Activated T-cell treated with anti-CD3 and anti-CD28 coated beads, Interleukin-2, amount 50 U/mL, for 4 hours (primary cell): Measurements from ENCODE around the gene ACR. TPM values are rescaled to one million over a fixed set of nuclear protein-coding genes. Genes with fewer than 3 reads are reported as not detected.

Experiments
- ATAC-seq, 2 donors: fragments of 200-7000 bp; cut with Tn5 transposase; one replicate each; pipeline ENCODE4 v1.10.0; 2021
- DNase-seq: peaks from one replicate; pipeline ENCODE4 v3.0.0-alpha.2; 2020
- H3K27me3 Mint-ChIP-seq: one replicate; pipeline ENCODE4 v1.8.0; 2021; ENCODE audit warnings: low read depth, mixed read lengths
- H3K36me3 Mint-ChIP-seq: one replicate; pipeline ENCODE4 v1.8.0; 2022; ENCODE audit warnings: mixed read lengths; ENCODE audit not compliant: insufficient read depth
- H3K4me1 Mint-ChIP-seq: one replicate; pipeline ENCODE4 v1.8.0; 2021; ENCODE audit warnings: low read depth, mixed read lengths
- H3K4me3 Mint-ChIP-seq: one replicate; pipeline ENCODE4 v1.8.0; 2021; ENCODE audit warnings: mild to moderate bottlenecking, moderate library complexity, mixed read lengths
- H3K9me3 Mint-ChIP-seq: one replicate; pipeline ENCODE4 v1.8.0; 2021; ENCODE audit warnings: mixed read lengths
- total RNA-seq, 3 donors: library from RNA; stranded (reverse); gene quantifications; one replicate each; pipeline ENCODE4 v1.2.1, GENCODE V29; 2021

Gene ACR
- total RNA-seq, 3 donors from 2014 or later = not detected

GRCh38 chr22:50708996-50709395 lies 29.0 kb upstream of the ACR start:
- Mint-ChIP-seq H3K36me3 (no peaks in the 10 kb centered on the region), H3K4me1 (no peaks in the 10 kb centered on the region), H3K9me3 (no peaks in the 10 kb centered on the region), H3K27me3 (no peaks in the 10 kb centered on the region), H3K4me3 (no peak overlapping the region)
- DNase-seq (no peak), ATAC-seq (no peak)

- Mint-ChIP-seq H3K4me3 (no peak overlapping the region), H3K27me3 (no peaks in the 10 kb centered on the region), H3K4me1 (no peaks in the 10 kb centered on the region), H3K36me3 (no peaks in the 10 kb centered on the region), H3K9me3 (no peaks in the 10 kb centered on the region)
- no peak for DNase-seq
- no peak for ATAC-seq
Measured at GRCh38 chr22:50710221-50710620, 27.8 kb upstream of the ACR start.

GRCh38 chr22:50710886-50711285 lies 27.1 kb upstream of the ACR start:
- Mint-ChIP-seq H3K9me3 (no peaks in the 10 kb centered on the region), H3K4me3 (no peak overlapping the region), H3K4me1 (no peaks in the 10 kb centered on the region), H3K27me3 (no peaks in the 10 kb centered on the region), H3K36me3 (no peaks in the 10 kb centered on the region)
- DNase-seq = no peak
- ATAC-seq = no peak

GRCh38 chr22:50711446-50712340 lies 26.3 kb upstream of the ACR start:
- H3K4me1 Mint-ChIP-seq = no peaks in the 10 kb centered on the region
- ATAC-seq (no peak), DNase-seq (no peak)
- no peaks in the 10 kb centered on the region for H3K9me3 Mint-ChIP-seq
- H3K27me3 Mint-ChIP-seq = no peaks in the 10 kb centered on the region
- H3K4me3 Mint-ChIP-seq = no peak overlapping the region
- H3K36me3 Mint-ChIP-seq = no peaks in the 10 kb centered on the region

GRCh38 chr22:50712341-50713007 lies 25.5 kb upstream of the ACR start:
- H3K9me3 Mint-ChIP-seq = no peaks in the 10 kb centered on the region
- H3K27me3 Mint-ChIP-seq = no peaks in the 10 kb centered on the region
- H3K4me3 Mint-ChIP-seq = no peak overlapping the region
- H3K4me1 Mint-ChIP-seq = no peaks in the 10 kb centered on the region
- DNase-seq (no peak), ATAC-seq (no peak)
- no peaks in the 10 kb centered on the region for H3K36me3 Mint-ChIP-seq

DNA sequence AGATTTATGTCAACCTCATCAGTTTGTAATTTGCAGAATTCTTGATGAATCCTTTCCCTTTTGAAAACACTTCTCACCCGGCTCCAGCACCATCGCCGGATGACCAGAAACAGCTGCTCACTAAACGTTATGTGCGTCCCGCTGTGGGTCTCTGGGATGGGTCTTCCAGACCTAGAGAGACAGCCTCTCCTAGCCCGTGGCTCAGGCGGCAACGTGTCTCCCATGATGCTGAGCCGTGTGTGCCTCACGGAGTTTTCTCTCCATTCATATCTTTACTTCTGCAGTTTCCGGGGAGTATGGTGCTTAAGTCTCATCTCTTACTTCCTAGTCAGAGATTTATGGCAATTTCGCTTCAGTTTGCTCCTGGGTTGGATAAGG lies 25.0 kb upstream of the ACR start:
- no peaks in the 10 kb centered on the region for H3K4me1 Mint-ChIP-seq
- H3K4me3 Mint-ChIP-seq = no peak overlapping the region
- H3K36me3 Mint-ChIP-seq = no peaks in the 10 kb centered on the region
- DNase-seq (no peak), ATAC-seq (no peak)
- no peaks in the 10 kb centered on the region for H3K27me3 Mint-ChIP-seq
- H3K9me3 Mint-ChIP-seq = no peaks in the 10 kb centered on the region

GRCh38 chr22:50713571-50714056 lies 24.4 kb upstream of the ACR start:
- DNase-seq (no peak), ATAC-seq (no peak)
- Mint-ChIP-seq H3K4me1 (no peaks in the 10 kb centered on the region), H3K27me3 (no peaks in the 10 kb centered on the region), H3K9me3 (no peaks in the 10 kb centered on the region), H3K4me3 (no peak overlapping the region), H3K36me3 (no peaks in the 10 kb centered on the region)

DNA sequence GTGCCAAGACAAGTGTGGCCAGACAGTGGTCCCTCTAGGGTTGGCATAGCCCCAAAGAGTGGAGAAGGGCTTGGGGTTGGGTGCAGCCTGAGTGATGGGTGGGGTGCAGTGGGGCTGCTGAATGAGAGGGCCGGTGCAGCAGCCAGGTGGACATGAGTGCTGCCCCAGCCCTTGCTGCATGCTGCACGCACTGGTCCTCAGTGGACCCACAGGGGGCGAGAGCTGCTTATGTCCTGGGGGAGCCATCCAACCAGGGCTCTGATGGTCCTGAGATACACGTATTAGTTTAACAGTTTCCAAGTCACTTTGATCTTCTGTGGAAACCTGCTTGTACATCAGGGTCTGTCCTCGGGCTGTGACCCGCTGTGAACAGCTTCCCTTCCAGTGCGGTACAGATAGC lies 23.9 kb upstream of the ACR start:
- no peaks in the 10 kb centered on the region for H3K36me3 Mint-ChIP-seq
- no peaks in the 10 kb centered on the region for H3K27me3 Mint-ChIP-seq

DNA sequence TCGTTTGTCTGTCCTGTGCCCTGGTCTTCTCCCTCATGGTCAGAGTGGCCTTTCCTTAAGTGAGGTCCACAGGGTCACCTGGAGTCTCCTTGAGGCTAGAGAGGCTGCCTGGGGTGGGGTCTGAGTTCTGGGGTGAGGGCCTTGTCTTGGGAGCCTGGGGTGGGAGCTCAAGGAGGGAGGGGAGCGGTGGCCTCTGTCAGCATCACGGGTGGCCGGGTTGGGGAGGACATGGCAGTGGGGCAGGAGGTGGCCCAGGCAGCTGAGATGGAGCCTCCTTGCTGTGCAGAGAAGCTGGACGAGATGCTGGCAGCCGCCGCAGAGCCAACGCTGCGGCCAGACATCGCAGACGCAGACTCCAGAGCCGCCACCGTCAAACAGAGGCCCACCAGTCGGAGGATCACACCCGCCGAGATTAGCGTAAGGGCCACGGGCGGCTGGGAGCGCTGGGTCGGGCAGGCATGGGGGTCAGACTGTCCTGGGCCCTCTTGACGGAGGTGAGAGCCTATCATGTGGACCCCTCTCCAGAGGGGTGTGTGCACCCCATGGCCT lies 23.3 kb upstream of the ACR start:
- no peaks in the 10 kb centered on the region for H3K4me1 Mint-ChIP-seq
- ATAC-seq = no peak
- H3K27me3 Mint-ChIP-seq = no peaks in the 10 kb centered on the region
- no peaks in the 10 kb centered on the region for H3K9me3 Mint-ChIP-seq
- H3K36me3 Mint-ChIP-seq = no peaks in the 10 kb centered on the region
- no peak overlapping the region for H3K4me3 Mint-ChIP-seq
- DNase-seq = no peak

More for the DNA sequence above, 23.9 kb upstream of the ACR start:
- DNase-seq (no peak), ATAC-seq (no peak)
- no peaks in the 10 kb centered on the region for H3K9me3 Mint-ChIP-seq
- H3K4me3 Mint-ChIP-seq = no peak overlapping the region
- no peaks in the 10 kb centered on the region for H3K4me1 Mint-ChIP-seq

GRCh38 chr22:50715250-50715649 lies 22.8 kb upstream of the ACR start:
- DNase-seq (no peak), ATAC-seq (no peak)
- H3K9me3 Mint-ChIP-seq = no peaks in the 10 kb centered on the region
- H3K4me1 Mint-ChIP-seq = no peaks in the 10 kb centered on the region
- H3K4me3 Mint-ChIP-seq = no peak overlapping the region
- H3K27me3 Mint-ChIP-seq = no peaks in the 10 kb centered on the region
- H3K36me3 Mint-ChIP-seq = no peaks in the 10 kb centered on the region

GRCh38 chr22:50715776-50716175 lies 22.2 kb upstream of the ACR start:
- DNase-seq = no peak
- ATAC-seq = no peak
- no peaks in the 10 kb centered on the region for H3K36me3 Mint-ChIP-seq
- H3K4me1 Mint-ChIP-seq = no peaks in the 10 kb centered on the region
- no peak overlapping the region for H3K4me3 Mint-ChIP-seq
- H3K9me3 Mint-ChIP-seq = no peaks in the 10 kb centered on the region
- no peaks in the 10 kb centered on the region for H3K27me3 Mint-ChIP-seq

DNA sequence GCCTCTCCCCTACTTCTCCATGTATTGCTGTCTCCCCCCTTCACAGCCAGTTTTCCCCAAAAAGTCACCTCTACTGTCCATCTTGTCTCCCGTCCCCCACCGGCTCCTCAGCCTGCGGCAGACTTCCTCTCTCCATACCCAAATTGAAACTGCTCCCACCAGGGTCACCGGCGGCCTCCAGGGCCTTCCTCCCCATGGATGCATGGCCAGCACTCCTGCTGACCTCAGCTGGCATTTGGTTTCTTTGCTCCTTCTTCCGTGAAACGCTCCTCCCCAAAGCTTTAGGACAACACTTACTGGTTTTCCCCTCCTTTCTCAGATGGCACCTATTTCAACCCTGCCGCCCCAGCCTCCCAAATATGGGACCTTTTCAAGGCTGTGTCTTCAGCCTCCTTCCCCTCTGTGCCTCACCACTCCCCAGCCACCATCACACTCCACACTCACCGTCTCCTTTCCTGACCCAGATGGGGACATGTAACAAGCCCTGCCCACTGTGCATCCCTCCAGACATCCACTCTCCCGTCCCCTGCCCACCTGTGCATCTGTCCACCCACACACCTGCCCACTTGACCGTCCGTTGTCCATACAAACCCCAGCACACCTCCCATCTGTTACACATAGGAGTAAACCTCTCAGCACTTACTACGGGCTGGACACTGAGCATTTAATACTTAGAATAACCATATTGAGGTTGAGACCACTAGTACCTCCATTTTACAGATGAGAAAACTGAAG lies 21.5 kb upstream of the ACR start:
- Mint-ChIP-seq H3K27me3 (no peaks in the 10 kb centered on the region), H3K9me3 (no peaks in the 10 kb centered on the region), H3K36me3 (no peaks in the 10 kb centered on the region), H3K4me3 (no peak overlapping the region), H3K4me1 (no peaks in the 10 kb centered on the region)
- ATAC-seq (no peak), DNase-seq (no peak)

GRCh38 chr22:50717709-50718351 lies 20.2 kb upstream of the ACR start:
- ATAC-seq (no peak), DNase-seq (no peak)
- Mint-ChIP-seq H3K4me1 (no peaks in the 10 kb centered on the region), H3K36me3 (no peaks in the 10 kb centered on the region), H3K9me3 (no peaks in the 10 kb centered on the region), H3K4me3 (no peak overlapping the region), H3K27me3 (no peaks in the 10 kb centered on the region)

GRCh38 chr22:50718352-50718709 lies 19.7 kb upstream of the ACR start:
- Mint-ChIP-seq H3K36me3 (no peaks in the 10 kb centered on the region), H3K4me1 (no peaks in the 10 kb centered on the region), H3K9me3 (no peaks in the 10 kb centered on the region), H3K4me3 (no peak overlapping the region), H3K27me3 (no peaks in the 10 kb centered on the region)
- DNase-seq (no peak), ATAC-seq (no peak)
